ENCODE measurements around the gene LOXL1.

Gene LOXL1

DNA sequence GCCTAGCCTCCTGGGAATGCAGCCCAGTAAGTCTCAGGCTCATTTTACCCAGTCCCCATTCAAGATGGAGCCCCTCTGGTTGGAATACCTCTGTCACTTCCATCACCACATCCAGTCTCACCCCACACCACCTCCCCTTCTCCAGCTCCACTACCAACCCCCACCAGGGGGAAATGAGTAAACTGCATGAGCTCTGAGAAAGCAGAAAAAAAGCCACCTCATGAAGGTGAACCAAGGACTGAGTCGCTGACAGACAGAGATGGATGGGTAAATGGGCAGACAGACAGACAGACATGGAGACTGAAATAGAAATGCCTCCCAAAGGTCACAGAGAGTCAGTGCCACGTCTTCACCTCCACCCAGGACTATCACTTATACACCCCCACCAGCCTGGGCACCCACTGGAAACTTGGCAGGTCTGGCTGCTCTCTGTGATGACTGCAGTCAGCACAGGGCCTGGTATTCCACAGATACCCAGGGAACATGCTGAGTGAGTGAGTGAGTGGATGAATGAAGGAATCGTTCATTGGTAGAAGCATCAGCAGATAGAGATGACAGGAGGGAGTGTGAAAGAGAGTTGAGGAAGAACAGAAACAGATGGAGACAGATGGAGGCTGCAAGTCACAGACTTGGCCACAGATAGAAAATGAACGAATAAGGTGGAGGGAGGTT, 4.9 kb upstream of the LOXL1 start:
- DNase-seq, result no peak

DNA sequence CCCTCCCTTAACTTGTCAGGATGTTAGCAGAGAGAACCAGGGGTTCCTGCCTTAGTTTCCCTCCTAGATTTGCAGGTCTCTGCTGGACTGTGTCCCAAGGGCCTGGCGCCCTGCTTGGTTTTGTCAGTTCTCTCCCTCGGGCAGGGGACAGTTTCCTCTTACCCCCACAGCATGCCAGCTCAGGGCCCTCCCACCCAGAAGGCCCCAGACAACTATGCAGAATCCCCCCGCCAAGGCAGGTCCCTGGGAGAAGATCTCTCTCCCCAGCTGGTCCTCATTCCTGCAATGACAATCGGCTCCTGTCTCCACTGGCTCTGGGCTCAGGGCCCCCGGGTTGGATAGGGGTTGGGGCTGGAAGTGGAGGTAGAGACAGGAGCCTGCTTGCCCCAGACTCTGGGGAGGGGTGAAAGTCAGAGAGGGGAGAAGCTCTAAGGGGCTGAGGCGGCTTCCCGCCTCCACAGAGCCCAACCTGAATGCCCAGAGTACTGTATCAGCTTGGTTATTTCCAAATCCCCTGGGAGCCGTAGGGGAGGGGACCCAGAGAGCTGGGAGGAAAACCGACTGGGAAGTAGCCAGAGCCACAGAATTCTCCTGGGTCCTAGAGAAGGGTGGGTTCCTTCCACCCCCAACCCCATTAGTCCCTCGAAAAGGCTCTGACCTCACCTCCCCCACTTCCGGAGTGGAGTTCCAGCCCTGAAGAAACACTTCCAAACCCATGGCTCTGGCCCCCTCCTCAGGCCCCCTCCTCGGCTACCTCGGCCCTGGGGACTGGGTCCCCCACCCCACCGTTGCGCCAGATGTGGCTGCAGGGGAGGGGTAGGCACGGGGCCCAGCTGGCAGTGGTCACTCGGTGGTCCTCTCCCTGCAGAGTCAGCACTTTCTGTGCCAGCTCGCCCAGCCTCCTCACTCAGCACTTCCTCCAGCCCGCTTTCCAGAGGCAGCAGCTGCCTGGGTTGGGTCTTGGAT, 3.8 kb upstream of the LOXL1 start:
- DNase-seq, result peak in 1 of 56 donors; percentile 31

DNA sequence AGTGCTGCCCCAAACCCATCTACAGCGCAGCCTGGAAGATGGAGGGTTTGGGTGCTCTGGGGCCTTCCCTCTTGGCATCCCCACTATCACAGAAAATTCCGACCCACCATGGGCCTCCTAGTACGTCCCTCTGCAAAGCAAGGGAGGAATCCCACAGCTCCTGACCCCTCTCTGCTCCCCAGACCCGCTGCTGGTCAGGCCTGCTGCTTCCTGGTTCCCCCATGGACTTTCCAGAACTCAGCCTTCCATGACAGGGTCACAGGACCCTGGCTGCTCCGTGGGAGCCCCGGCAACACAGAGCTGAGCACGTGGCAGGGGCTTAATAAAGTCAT, 3.1 kb upstream of the LOXL1 start:
- DNase-seq, result no peak

DNA sequence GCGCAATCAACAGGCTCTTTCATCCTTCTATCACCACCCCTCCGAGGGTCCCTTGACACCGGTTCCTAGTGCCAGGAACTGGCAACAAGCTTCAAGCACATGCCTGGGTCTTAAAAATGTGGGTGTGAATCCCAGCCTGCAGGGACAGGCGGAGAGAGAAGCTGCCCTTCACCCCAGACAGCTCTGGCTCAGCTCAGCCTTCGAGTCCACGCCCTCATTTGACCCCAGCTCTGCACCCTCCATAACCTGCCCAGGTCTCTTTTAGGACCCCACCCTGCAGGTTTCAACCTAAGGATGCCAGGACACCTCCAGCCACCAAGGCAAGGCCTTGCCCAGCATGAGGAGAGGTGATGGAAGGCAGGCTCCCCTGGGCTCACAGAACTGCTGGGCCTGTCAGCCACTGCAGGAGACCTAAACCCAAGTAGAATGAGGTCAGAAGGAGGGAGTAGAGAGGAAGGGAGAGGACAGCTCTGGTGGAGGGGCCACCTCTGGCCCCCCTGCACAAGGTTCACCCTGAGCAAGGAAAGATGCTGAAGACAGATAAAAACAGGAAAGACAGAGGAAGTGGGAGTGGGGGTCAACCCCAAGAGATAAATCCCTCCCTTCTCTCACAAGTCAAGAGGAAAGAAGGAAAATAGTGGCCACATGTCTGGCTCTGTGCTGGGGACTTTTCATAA, 2.6 kb upstream of the LOXL1 start:
- DNase-seq, result no peak

DNA sequence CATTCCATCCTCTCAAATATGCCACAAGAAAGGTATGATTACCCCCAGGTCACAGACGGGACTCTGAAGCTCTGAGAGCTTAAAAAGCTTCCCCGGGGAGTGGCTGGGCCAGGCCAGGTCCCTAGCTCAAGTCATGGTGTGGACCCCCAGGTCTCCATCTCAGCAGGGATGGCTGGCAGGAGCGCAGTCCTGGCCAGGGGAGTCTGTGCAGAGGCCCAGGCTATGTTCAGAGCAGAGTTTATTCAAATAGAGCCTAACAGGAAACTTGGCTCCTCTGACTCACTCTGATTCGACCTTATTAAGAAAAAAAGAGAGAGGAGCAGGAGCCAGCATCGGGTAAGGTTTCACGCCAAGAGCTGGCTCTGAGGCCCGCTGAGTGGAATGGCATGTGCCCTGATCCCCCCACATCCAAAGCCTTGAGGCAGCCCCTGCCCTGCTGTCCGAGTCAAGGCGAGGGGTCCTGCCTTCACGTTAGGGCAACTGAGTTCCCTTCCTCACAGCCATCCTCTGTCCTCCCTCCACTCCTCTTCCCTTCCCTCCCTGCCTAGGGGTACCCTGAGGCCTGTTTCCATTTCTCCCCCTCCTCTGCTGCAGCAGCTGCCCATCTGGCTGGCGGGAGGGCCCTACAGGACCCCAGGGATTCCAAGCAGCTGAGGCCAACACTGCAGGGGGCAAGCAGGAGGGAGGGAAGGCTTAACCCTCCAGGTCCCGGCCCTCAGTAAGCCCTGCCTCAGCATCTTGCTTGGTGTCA, 1.9 kb upstream of the LOXL1 start:
- DNase-seq, result peak in 14 of 56 donors; percentile 8 to 51 (median 26)

DNA sequence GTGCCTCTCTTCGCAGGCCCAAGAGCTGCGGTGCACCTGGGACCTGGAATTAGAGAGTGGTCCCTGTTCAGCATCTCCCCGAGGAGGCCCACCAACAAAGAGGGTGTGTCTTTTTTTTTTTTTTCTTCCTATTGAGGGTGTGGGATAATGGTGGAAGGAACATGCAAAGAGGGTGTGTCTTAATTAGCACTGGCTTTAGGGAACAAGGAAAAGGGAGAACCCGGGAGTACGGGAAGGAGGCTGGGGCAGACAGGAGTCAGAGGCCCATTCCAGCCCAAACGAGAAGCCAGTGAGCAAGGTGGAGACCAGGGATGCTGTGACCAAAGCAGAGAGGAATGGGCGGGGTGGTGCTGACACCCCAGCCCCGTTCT, 429 bp upstream of the LOXL1 start:
- DNase-seq, result no peak

DNA sequence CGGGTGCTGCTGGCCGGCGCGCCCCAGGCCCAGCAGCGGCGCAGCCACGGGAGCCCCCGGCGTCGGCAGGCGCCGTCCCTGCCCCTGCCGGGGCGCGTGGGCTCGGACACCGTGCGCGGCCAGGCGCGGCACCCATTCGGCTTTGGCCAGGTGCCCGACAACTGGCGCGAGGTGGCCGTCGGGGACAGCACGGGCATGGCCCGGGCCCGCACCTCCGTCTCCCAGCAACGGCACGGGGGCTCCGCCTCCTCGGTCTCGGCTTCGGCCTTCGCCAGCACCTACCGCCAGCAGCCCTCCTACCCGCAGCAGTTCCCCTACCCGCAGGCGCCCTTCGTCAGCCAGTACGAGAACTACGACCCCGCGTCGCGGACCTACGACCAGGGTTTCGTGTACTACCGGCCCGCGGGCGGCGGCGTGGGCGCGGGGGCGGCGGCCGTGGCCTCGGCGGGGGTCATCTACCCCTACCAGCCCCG, 777 bp downstream of the LOXL1 start:
- peak in 10 of 56 donors; percentile 8 to 41 (median 27) for DNase-seq

DNA sequence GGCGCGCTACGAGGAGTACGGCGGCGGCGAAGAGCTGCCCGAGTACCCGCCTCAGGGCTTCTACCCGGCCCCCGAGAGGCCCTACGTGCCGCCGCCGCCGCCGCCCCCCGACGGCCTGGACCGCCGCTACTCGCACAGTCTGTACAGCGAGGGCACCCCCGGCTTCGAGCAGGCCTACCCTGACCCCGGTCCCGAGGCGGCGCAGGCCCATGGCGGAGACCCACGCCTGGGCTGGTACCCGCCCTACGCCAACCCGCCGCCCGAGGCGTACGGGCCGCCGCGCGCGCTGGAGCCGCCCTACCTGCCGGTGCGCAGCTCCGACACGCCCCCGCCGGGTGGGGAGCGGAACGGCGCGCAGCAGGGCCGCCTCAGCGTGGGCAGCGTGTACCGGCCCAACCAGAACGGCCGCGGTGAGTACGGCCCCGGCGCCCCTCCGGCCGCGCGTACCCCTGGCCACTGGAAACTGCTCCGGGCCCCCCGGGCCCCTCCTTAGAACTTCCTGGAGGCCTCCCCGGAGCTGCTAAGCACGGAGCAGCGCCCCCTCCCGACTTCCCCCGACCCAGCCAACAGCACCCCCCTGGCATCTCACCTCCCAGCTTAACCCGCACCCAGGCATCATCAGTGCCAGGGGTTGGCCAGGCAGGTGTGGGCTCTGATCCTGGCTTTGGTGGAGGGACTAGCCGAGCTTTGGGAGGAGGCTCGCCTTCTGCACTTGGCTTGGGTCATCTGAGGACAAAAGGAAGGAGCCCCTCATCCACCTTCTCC, 1.4 kb downstream of the LOXL1 start:
- DNase-seq, result peak in 26 of 56 donors; percentile 20 to 75 (median 48)

DNA sequence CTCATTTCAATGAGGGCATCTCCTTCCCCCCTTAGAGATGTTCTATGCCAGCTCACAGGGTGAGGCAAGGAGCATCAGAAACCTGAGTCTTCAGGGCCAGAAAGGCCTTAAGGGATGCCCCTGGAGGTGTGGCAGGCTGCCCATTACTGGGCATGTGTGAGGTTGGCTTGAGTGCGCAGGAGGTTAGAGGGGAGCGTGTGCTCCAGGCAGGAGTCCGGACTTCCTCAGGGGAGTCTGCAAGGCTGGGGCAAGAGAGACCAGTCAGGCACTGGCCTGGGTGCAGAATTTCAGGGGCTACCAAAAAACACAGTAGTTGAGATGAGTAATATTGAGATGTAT, 1.9 kb downstream of the LOXL1 start:
- no peak for DNase-seq

DNA sequence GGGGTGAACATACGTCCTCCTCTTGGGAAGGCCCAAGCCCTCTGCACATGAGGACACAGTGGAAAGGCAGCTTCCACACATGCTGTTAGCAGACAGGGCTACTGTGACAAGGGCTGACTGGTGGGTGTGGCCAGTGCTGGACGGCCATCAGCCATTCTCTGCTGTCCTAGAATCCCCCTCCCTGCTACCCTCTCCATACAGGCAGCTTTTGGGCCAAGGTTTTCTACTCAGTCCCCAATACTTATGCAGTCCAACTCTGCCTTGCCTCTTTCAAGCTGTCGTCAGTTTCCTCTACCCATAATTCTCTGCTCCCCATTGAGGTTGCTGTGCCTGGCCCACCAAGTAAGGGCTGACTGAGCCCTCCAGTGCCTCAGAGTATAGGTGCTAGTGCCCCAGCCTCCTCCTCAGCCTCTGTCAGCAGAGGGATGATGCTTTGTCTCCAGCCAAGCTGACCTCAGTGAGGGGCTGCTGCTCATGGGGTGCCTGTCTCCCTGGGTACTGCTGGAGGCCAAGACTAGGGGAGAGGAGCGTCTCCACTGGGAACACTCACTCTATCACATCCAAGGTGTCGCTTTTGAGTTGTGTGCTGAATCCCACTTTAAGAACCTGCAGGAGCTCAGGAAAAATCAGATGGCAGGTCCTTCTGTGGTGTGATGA, 2.8 kb downstream of the LOXL1 start:
- no peak for DNase-seq

DNA sequence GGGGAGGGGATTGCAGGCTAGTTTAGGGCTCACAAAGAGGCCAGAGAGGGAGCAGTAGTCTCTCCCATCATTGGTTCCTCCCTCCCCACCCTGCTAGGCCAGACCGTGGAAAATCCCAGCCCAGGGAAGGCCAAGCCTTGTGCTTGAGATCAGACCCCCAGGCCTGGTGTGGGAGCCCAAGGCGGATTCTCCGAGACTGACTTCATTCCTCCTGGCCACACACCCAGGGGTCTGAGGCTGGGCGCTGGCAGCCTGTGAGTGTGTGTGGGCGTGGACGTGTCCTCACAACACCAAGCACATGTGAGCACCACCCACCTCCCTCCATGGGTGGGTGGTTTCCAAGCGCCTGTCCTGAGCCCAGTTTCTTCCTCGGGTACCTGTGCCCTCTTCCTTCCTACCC, 4.1 kb downstream of the LOXL1 start:
- DNase-seq, result no peak

DNA sequence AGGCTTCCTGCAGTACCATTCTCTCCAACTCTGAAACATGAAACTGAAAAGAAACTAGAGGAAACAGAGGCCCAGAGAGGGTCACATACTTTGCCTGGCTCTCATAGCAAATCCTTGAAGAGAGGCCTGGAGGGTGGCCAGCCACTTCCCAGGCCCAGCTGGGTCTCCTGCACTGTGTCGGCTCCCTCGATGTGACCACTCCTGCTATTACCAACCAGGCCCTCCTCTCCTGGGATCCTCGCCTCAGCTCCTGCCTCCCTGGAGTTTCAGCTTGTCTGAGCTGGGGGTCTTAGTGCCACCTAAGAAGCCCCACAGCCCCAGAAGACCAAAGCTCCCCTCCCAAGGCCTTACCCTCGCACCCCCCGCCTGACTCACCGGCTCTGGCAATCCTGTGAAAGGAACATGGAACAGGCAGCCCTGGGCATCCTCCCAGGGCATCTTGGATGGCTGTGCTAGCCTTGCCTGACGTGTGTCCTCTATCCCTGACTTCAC, 4.6 kb downstream of the LOXL1 start:
- DNase-seq, result peak in 2 of 56 donors; percentile 17 to 39

DNA sequence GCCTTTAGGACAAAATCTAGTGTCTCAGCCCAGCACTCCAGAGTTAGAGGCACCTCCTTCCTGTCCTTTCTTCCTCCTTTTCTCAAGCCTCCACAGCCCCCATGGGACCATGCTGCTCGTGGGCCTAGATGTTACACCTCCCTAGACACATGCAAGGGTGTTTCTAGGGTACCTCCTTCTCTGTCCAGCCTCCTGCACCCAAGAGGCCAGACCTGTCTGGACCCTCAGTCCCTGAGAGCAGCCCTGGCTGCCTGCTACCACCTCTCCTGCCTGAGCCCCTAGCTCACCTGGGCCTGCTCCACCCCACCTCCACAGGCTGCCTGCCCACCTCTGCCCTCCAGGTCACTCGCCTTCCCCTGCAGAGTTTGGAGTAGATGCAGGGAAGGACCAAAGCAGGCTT, 5.2 kb downstream of the LOXL1 start:
- DNase-seq, result no peak

DNA sequence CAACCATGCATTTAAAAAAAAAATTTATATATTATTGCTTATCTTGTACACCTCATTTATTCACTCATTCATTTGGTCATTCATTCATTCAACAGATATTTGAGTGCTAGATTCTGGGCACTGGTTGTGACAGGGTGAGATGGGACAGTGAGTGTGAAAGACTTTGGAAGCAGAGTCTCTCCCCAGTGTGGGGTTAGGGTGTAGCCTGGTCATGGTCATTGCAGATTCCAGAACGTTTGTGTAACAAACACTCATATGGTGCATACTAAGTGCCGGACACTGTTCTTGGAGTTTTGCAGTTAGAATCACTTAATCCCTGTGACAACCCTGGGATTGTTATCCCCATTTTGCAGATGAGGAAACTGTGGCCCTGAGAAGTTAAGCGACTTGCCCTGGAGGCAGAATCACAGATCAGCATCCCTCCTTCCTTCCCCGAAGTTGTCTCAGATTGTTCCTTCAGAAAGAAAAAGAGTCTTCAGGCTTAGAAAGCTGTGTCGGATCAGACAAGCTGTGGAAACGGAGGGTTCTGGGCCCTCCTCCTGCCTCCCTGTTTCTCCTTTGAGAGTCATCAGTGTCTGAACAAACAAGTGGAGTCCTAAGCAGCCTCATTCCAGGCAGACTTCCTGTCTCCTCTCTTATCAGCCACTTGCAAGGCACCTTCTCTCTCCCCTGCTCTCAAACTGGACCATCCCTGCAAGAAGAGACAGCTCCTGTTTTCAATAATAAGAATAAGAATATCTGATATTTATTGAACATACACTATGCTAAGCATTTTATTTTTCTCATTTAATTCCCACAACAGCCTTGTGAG, 6.3 kb downstream of the LOXL1 start:
- no peak for DNase-seq

DNA sequence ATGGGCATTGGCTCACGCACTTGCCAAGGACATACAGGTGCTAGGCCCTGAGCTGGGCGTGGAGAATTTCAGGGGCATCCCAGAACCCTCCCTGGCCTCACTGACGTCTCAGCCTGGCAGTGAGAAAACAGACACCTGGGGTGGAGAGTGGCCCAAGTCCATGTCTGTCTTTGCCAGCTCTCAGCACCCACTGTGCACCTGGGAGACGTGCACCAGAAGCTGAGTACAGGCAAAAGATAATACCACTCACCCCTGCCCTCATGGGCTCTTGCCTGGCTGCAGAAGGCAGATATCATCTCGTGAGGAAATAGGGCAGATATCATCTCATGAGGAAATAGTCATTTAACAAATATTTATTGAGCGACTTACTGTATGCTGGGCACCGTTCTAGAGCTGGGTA, 8.0 kb downstream of the LOXL1 start:
- no peak for DNase-seq

DNA sequence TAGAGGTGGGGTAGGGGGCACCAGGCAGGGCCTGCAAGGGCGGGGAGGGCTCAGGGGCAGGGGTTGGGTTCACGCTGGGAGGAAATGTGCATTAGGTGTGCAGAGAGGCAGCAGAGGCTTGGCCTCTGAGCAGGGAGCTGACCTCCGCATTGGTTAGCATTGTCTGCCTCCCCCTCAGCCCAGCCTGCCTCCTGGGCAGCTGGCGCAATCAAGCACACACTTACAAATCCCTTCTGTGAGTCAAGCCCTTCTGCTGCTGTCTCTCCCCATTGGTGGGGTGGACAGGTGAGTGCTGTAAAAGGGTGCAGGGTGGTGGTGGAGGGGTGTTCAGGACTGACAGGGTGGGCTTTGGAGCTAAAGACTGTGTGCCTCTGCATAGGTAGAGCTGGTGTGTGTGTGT, 9.3 kb downstream of the LOXL1 start:
- DNase-seq, result no peak

DNA sequence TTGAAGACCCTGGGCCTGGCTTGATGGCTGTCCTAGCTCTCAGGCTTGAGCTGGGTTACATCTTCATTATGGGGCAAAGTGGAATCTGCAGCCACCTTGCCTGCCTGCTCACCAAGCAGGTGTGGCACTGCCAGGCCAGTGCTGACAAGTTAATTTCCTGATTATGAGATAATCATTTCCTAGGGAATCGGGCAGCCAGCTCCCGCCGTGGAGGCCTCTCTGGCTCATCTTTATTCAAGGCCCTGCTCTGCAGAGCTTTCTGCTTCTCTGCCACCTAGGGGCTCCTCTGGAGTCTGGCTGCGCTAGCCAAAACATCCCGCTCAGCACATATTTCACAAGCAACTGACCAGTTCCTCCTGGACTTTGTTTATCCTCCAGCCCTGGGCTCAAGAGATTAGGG, 9.9 kb downstream of the LOXL1 start:
- peak in 8 of 56 donors; percentile 11 to 31 (median 19) for DNase-seq

DNA sequence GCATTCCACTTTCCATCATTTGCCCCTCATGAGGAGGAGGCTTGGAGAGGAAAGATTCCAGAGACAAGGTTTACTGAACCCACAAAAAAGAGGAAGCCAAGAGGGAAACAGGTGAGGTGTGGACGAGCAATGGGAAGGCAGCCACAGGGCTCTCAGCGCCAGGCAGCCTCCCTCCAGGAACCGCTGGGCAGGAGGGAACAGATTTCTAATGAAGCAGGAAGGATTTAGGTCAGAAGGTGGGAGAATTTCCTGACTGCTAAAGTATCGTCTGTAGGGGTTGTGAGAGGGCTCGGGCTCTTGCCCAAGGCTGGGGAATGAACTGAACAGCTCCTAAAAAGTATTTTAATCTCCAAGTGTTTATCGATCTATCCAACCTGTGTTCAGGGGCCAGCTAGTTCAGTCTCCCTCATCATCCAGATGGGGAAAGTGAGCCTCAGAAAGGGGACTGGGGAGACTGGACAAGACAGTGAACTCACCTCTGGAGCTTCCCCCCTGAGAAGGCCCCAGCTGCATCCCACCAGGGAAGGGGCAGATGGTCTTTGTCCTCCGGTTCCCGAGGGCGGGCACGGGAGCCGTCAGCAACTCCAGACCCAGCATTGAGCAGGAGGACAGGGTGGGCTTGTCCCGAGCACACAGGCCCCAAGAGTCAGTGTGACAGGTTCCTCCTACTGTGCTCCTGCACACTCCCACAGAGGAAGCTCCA, 10.5 kb downstream of the LOXL1 start:
- no peak for DNase-seq

Data from nucleus accumbens (tissue), 56 donors.